Middle frontal gyrus (tissue), 1 donor: ENCODE data around the gene NSMF.

Experiments
- DNase-seq: peaks from one replicate; pipeline ENCODE4 v3.0.0-alpha.2; 2015; ENCODE audit warnings: low spot score; ENCODE audit errors: extremely low spot score

Gene NSMF

DNA sequence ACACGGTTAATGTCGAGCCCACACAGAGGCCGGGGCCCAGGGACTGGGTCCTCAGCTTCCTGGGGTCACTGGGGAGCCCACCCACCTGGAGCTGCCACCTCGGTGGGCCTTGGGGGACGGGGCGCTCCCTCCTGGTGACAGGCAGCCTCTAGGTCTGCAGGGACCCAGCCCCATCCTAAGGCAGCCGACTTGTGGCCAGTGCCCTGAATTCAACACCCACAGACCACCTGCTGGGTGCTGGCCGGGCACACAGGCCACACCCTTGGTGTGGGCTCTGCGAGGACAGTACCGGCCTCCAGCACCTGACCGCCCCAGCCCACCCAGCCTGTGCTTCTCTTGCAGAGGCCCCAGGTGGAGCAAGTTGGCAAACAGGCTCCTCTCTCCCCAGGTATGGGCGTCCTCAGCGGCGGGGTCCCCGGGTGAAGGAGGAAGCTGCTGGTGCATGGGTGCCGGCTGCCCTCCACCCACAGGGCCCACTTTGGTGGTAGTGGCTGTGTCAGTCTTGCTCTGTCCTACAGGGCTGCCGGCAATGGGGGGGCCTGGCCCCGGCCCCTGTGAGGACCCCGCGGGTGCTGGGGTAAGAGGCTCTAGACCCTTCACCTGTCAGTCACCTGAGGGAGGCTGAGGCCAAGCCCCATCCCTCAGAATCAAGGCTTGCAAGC, 26.3 kb downstream of the NSMF start:
- no peak for DNase-seq

DNA sequence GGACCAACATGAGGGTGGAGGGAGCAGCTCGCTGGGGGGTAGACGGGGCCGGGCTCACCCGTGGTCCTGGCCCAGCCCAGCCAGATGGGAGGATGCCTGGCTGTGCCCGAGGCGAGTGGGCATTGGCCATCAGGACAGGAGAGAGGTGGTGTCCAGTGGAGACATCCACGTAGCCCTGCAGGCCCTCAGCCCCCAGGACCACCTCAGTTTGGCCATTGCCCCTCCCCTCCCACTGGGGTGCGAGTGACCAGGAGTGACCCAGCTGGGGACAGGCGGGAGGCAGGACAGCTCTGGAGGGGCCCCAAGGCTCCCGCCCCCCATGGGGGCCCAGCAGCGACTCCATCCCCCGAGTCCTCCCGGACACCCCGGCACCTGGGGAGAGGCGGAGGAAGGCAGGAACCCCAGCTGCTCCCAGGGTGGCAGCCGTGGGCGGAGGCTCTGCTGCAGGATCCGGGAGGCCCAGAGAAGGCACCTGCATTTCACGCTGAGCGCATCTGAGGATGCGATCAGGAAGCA, 27.7 kb downstream of the NSMF start:
- DNase-seq: no peak

DNA sequence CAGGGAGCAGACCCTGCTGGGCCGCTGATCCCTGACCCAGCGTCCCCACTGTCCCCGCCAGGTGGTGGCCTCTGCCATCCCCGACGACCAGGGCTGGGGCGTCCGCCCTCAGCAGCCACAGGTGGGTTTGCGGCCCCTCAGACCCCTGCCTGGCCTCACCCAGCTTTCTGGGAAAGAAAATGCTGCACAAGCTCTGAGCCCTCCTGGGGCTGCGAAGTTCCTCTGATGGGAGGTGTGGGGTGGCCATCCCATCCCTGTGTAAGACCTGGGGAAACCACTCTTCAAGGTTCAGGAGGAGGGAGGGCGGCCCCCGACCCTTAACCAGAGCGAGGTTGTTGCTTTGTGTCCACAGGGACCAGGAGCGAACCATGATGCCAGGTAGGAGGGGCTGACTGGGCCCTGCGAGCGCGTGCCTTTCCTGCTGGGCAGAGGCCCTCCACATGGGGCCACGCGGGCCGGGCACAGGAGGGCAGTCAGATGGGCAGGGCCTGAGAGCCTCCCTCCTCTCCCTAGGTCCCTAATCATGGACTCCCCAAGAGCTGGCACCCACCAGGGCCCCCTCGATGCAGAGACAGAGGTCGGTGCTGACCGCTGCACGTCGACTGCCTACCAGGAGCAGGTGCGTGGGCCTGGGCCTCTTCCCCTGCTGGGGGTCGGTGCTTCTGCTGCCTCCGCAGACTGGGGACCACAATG, 28.3 kb downstream of the NSMF start:
- no peak for DNase-seq

DNA sequence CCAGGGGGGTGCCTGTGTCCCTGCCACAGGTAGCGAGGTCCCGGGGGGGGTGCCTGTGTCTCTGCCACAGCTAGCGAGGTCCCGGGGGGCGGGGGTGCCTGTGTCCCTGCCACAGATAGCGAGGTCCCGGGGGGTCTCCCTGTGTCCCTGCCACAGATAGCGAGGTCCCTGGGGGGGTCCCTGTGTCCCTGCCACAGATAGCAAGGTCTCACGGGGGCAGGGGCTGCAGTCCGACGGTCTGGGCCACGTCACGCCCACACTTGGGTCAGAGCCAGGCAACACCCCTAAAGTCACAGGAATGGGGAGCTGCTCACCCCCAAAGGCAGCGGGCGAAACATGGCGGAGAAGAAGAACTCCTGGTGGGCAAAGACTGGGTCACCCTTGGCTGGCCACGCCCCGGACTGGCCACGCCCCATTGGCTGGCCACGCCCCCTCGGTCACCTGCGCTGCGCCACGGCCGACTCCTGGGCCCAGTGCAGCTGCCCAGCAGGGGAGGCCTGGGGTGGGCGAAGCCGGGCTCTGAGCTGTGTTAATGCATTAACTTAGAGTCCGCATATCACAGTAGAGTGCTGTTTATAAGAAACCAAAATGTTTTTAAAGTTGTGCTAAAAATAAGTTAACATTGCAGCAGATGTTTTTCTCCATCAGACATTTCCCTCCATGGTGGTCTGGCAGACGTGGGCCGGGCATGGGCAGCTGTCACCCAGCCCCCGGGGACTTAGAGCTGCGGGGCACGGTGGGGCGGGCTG, 29.0 kb downstream of the NSMF start:
- no peak for DNase-seq

DNA sequence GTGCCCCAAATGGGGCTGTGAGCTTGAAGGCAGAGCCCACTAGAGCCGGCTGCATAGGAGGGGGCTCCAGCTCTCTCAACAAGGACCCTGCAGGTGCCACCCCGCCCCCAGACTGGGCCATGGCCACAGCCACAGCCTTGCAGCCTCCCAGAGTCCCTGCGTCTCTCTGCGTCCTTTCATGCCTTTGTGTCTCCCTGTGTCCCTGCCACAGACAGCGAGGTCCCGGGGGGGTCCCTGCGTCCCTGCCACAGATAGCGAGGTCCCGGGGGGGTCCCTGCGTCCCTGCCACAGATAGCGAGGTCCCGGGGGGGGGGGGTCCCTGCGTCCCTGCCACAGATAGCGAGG, 29.6 kb downstream of the NSMF start:
- no peak for DNase-seq

DNA sequence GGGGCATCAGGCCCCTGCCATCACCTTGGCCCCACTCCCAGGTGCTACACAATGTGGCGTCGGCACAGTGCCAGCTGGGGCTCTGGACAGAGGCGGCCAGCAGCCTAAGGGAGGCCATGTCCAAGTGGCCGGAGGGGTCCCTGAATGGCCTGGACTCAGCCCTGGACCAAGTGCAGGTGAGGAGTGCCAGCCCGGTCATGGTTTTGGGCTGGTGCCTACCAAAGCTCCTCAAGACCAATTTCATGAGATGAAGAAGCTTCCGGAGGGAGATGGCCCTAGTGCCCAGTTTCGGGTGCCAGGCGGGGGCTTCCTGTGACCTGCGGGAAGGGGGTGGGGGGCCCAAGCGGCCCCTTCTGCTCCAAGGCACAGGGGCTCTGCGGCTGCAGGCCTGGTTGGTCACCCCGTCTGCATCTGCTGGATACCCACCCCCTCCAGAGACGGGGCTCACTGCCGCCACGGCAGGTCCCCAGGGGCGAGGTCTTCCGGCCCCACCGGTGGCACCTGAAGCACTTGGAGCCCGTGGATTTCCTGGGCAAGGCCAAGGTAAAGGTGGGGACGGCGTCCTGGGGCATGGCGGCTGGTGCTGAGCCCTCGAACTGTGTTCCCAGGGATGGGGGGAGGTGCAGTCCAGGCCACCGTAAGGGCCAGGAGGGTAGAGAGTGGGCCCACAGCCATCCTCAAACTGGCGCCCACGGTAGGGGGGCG, 30.1 kb downstream of the NSMF start:
- no peak for DNase-seq

DNA sequence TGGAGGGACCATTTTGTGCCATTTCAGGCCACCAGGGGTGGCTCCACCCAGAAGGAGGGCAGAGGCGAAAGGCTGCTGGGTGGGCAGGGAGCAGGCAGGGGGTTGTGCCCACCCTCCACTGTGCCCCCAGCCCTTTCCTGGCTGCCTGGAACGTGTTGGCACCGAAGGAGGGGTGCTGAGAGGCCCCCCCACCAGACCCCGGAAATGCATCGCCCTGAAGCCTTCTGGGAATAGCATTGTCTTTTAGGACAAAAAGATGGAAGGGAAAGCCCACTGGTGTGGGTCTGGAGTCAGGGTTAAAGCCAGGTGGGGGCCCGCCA, 30.9 kb downstream of the NSMF start:
- DNase-seq: no peak

DNA sequence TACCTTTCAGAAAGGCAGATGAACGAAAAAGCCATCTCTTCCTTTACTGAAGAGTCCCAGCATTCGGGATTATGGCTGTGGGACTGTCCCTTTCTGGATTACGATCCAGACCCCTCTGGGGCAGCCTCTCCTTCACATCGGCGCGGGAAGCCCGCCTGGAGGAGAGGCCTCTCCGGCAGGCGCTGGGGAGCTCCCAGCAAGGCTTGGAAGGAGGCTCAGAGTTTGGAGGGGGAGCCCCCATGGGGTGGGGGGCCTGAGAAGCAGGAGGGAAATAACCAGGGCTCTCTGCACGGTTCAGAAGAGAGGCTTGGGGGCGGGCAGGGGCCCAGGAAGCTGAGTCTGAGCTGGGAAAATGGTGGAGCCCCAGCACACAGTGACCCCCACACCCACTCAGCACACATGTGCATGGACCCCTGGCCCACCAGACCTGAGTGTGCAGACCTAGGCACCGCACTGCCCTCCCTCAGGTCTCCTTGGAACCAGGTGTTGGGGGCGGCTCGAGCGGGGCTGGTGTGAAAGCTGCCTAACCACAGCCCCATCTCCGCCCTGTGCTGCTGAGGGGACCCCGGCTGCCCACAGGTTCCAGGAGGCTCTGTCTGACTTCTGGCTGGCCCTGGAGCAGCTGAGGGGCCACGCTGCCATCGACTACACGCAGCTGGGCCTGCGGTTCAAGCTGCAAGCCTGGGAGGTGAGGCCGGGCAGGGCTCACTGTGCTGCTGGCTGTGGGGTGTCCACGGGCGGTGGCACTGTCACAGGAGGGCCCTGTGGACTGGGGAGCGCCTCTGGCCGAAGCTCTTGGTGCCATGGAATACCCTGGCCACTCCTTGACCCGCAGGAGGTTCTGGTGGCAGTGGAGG, 31.5 kb downstream of the NSMF start:
- no peak for DNase-seq

DNA sequence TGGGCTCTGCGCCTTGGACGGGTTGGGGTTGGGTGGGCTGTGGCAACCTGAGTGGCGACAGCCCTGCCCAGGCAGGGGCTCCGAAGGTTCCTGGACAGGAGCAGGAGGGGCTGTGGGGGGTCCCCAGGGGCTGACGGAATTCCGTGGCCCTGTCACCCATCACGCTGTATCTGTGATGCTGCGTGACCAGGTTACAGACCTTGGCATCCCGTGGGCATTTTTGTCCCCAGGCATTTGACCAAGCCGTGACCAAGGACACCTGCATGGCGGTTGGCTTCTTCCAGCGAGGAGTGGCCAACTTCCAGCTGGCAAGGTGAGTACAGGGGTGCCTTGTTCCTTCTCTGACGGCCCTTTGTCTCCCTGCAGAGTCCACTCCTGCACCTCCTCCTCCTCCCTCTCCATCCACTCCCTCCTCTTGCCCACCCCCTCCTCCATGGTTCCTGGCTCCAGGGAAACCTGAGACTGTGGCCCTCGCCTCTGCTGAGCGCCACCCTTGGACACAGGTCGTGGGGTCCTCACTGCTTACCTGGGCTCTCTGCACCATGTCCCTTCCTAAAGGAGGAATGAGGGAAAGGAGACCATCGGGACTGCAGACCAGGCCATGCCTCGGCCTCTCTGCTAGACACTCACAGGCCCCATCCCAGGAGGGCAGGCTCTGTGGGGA, 33.0 kb downstream of the NSMF start:
- no peak for DNase-seq

DNA sequence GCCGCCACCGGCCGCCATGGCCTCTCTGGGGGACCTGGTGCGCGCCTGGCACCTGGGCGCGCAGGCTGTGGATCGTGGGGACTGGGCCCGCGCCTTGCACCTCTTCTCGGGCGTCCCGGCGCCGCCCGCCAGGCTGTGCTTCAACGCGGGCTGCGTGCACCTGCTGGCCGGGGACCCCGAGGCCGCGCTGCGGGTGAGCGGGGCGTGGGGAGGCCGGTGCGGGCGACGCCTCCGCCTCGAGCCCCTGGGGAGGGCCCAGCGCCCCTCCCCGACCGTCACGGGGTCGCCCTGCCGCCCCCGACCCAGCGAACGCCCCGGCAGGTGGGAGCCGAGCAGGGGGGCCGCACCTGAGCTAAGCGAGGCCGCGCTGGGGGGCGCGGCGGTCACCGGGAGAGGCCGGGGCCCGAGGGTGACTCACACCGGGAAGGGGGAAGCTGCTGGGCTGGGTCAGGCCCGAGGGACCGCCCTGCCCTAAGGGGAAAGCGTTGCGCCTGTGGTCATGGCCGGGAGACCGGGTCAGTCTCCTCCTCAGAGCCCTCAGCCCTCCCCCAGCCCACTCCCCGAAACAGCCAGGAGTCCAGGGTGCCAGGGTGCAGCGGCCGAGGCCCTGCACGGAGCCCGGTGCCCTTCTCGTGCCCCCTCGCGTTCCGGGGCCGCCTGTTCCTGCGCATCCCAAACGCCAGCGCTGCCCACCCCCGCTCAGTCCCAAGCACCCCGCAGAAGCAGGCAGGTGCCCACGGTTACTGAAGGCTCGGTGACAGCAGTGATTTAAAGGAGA, 35.4 kb downstream of the NSMF start:
- DNase-seq: no peak

DNA sequence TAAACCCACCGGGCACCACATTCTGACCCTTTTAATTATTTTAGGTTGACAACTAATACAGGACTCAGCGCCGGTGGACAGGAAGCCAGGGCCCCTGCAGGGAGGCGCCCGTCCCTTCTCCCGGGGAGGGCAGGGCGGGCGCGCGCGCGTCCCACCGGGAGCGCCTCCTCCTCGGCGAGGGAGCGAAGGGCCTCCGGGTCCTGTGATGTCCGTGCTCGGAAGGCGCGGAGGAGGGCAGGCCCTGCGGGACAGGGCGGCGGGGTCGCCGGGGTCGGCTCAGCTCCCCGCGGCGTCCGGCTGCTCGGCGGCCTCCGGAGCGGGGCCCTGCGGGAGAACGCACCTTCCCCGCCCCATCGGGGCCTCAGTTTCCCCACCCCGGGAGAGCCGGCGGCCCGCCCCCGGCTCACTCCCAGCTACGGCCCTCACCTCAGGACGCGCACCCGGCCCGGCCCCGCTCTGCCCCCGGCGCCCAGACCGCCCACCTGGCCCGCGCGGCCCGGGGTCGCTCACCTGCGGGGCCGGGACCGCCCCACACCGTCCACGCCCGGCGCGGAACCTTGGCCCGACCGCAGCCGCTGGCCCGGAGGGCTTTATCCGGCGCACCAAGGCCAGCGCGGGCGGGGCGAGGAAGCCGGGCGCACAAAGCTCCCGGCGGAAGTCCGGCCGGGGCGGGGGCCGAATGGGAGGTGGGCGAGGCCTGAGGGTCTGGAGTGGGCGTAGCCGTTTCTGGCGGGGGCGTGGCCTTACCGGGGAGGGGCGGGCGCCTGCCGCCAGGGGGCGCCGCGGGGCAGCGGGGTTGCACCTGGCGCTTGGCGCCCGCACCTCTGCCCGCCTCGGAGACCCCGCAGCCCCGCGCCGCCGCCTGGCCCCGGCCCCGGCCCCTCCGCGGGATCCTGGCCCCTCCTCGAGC, 36.3 kb downstream of the NSMF start, which contains the start of the genes EXD3 and NOXA1:
TSS of gene EXD3 (minus strand) at position 559 of the 910 bp plus-strand sequence. CDS start 27,805 bp downstream, outside the sequence.
TSS of gene NOXA1 (plus strand) at position 790 of the 910 bp plus-strand sequence. CDS start 137 bp downstream, outside the sequence.
- peak; percentile 87 for DNase-seq

DNA sequence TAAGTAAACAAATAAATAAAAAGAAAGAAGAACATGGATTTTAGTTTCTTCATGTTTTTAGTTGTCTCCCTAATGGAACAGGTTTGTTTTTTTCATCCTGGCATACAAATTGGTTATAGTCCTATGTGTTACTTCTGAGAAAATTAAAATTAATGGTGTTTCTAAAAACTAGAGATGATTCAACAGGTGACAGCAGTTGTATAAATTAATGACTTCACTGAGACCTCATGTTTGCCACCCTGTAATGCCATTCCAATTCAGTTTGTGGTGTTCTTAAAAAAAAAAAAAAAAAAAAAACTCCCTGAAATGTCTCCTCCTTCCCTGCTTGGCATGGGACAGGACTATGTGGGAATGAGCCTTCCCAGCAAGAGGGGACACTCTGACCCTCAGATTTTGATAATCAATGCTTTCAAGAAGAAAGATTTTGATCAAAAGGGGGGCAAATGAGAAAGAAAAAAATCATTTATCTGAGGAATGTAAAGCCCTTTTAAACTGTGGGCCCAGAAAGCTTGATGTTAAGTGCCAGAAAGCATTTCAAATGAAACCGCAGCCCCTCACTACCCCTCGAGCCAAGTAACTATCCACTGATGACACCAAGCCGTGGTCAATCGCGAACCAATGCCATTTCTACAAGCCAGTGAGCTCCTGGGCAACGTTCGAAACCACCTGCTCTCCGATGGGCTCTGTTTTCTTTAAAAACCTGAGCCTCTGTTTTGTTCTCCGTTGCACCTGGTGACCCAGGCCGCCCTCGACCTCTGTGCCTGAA, 37.1 kb downstream of the NSMF start:
- DNase-seq: no peak

DNA sequence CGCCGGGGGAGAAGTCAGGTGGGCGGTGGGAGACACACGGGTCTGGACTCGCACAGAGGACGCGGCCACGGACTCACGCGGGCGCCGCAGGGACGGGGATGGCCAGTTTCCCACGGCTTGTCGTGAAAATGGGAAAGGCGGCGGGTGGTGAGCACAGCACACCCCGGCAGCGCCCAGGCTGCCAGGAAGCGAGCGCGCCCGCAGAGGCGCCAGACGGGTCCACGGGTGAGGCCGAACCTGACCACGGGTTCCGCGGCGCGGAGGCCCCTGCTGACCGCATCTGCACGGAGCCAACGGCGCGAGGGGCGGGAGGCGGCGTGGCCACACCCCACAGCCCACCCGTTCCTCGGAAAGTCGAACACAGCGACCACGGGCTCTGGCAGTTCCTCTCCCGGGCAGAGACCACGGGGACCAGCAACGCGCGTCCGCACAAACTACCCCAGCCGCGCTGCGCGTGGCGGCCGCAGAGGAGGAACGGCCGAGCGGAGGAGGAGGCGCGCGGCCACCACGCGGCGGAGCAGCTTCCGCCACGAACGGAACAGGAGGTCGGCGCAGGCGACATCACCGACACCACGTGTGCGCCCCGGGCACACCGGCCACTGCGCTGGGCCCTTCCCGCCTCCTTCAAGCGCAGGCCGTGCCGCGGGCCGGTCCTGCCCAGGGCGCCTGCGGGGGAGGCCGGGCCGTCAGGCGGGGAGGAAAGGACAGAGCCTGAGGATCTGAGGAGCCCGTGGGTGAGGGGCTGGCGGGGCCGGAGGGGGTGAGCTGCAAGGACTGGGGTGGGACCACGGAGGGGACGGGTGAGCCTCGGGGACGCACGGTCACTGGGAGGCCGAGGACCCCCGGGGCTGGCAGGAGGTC, 41.7 kb downstream of the NSMF start:
- no peak for DNase-seq

DNA sequence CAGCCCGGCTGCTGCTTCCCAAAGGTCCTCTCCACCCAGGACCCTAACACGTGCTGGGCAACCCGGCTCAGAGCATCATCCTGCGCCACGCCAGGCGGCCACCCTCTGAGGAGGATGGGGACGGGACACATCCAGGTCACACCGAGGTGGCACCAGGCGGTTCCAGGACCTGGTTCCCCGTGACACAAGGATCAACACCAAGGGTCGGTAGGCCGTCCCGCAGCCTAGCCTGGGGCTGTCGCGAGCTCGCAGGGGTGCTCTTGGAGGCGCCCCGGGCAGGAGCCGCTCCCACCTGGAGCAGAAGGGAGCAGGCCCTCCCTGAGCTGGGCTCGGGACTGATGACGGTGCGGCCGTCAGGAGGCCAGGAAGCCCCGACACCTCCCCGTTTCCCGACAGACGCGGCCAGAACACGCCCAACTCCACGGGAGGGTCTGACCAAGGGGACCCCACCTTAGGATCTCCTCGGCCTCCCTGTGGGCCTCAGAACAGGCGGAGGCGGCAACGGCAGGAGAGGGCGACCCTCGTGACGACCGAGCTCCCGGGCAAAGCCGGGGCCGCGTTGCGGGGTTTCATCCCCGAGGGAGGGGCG, 42.5 kb downstream of the NSMF start:
- no peak for DNase-seq

DNA sequence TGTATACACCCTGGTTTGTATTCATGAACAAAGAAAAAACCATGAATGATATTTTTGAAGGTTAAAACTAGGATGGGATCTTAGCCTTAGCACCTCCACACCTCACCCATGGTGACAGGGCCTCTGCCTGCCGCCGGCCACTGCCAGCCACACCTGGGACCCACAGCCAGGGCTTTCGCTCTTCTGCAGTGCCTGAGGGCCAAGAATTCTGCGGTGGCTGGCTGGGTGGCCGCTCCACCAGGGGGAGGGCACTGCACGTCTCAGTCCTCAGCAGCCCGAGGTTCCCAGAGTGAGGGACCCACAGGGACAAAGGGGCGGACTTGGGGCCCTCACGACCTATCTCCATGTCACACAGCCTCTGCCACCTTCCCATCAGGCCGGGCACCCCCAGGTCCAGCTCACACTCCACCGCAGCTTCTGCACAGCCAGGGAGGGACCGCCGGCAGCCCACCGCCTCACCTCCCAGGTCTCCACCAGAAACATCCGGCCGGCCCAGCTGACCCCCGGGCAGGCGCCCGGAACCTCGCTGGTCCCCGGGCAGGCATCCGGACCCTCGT, 43.0 kb downstream of the NSMF start:
- DNase-seq: no peak

DNA sequence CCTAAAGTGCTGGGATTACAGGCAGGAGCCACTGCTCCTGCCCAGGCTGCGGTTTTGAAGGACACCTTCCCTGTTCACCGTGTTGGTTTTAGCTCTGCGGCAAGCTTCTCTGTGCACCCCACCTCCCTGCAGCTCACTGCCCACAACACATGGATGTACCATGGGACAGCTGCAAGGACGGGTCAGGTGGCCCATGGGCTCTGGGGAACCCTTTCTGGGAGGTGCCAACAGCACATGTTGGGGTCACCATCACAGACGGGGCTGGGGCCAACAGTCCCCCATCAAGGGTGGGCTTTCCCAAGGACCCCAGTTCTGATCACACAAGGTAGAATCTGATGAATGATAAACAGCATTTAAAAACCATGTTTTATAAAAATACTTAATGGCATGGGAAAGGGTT, 43.7 kb downstream of the NSMF start:
- no peak for DNase-seq
